HCT116 (cell line): Measurements from ENCODE around the gene MAOB. TPM values are rescaled to one million over a fixed set of nuclear protein-coding genes. Genes with fewer than 3 reads are reported as not detected.

ENCODE experiments used
- ATAC-seq: fragments of 200-7000 bp; cut with Tn5 transposase; 2 replicates; pipeline ENCODE4 v1.9.1; 2020; ENCODE audit warnings: mild to moderate bottlenecking, moderate library complexity
- BruUV-seq: library from RNA; stranded (reverse); fragments of 400-500 nt; replicated peaks from 2 replicates; lab custom pipeline; 2021; lab: Mats Ljungman, UMichigan
- CTCF ChIA-PET: fragments of 300-600 bp; sonication (Branson Sonifier 250); formaldehyde crosslinking; loops from one replicate; lab custom pipeline; 2021; ENCODE audit warnings: antibody characterized with exemption; lab: Charles Lee
- POLR2A ChIA-PET: fragments of 300-600, 350-600 bp; sonication (Branson Sonifier 250); formaldehyde crosslinking; loops from one replicate; lab custom pipeline; 2021; ENCODE audit warnings: antibody characterized with exemption; lab: Charles Lee
- RAD21 ChIA-PET, 2 experiments: fragments of 300-600 bp; sonication (Branson Sonifier 250); formaldehyde crosslinking; loops; one replicate each; lab custom pipeline; 2023; ENCODE audit warnings: low total read pairs in 2 of 2; ENCODE audit not compliant: uncharacterized antibody in 2 of 2, unreplicated experiment in 2 of 2, low non-redundant PET in 1 of 2; lab: Charles Lee
- DNase-seq: peaks from one replicate; pipeline ENCODE4 v3.0.0-alpha.2; 2010; ENCODE audit warnings: low read depth, low spot score
- H2AFZ ChIP-seq: fragments of 200-600 bp; shearing (Covaris generic), sonication (generic); 2 replicates; pipeline ENCODE4 v1.6.1; 2017; ENCODE audit warnings: low read depth, mixed run types, mixed read lengths, antibody characterized with exemption, low read length; ENCODE audit not compliant: poor library complexity, severe bottlenecking
- H3K27ac ChIP-seq: 2 replicates; pipeline ENCODE4 v1.5.1; 2012; ENCODE audit warnings: low read depth, low read length
- H3K27me3 ChIP-seq: fragments of 200-600 bp; sonication (generic); 2 replicates; pipeline ENCODE4 v1.6.1; 2016; ENCODE audit warnings: mixed run types, low read length, mixed read lengths; ENCODE audit not compliant: insufficient read depth
- H3K36me3 ChIP-seq, 2 experiments: fragments of 200-500 bp in 1 of 2; fragments of 200-600 bp in 1 of 2; sonication (Bioruptor generic) in 1 of 2; sonication (generic) in 1 of 2; 2 replicates each; pipeline versions ENCODE4 v1.5.1 to v1.6.1; 2014 to 2016; ENCODE audit warnings: low read length in 2 of 2, inconsistent platforms in 1 of 2, mixed read lengths in 1 of 2, mixed run types in 1 of 2; ENCODE audit not compliant: insufficient read depth in 2 of 2, control insufficient read depth in 1 of 2
- H3K4me1 ChIP-seq, 2 experiments: fragments of 200-600 bp in 1 of 2; sonication (generic) in 1 of 2; 2 replicates each; pipeline versions ENCODE4 v1.5.1 to v1.6.1; 2012 to 2017; ENCODE audit warnings: low read length in 2 of 2, inconsistent platforms in 1 of 2, mild to moderate bottlenecking in 1 of 2, mixed read lengths in 1 of 2, mixed run types in 1 of 2, moderate library complexity in 1 of 2; ENCODE audit not compliant: insufficient read depth in 2 of 2, control insufficient read depth in 1 of 2
- H3K4me2 ChIP-seq: fragments of 200-600 bp; sonication (generic); 2 replicates; pipeline ENCODE4 v1.6.1; 2017; ENCODE audit warnings: mixed run types, low read length, mixed read lengths
- H3K4me3 ChIP-seq, 2 experiments: fragments of 200-600 bp in 1 of 2; sonication (generic) in 1 of 2; replicated peaks in 1 of 2; 2 replicates each; pipeline ENCODE4 v1.5.1; 2011 to 2016; ENCODE audit warnings: low read length in 2 of 2, control low read depth in 1 of 2, low read depth in 1 of 2, mild to moderate bottlenecking in 1 of 2, mixed read lengths in 1 of 2, mixed run types in 1 of 2
- H3K79me2 ChIP-seq: fragments of 200-600 bp; sonication (generic); 2 replicates; pipeline ENCODE4 v1.6.1; 2017; ENCODE audit warnings: mild to moderate bottlenecking, mixed run types, low read length, moderate library complexity, mixed read lengths; ENCODE audit not compliant: insufficient read depth
- H3K9ac ChIP-seq: fragments of 200-600 bp; sonication (generic); 2 replicates; pipeline ENCODE4 v1.6.1; 2016; ENCODE audit warnings: low read length, mixed read lengths
- H3K9me2 ChIP-seq: fragments of 200-600 bp; sonication (generic), shearing (Covaris generic); 2 replicates; pipeline ENCODE4 v1.6.1; 2017; ENCODE audit warnings: mixed run types, mild to moderate bottlenecking, moderate library complexity; ENCODE audit not compliant: insufficient read depth
- H3K9me3 ChIP-seq, 2 experiments: fragments of 200-500 bp in 1 of 2; fragments of 200-600 bp in 1 of 2; sonication (Bioruptor generic) in 1 of 2; sonication (generic) in 1 of 2; 2 replicates each; pipeline ENCODE4 v1.6.1; 2014 to 2017; ENCODE audit warnings: low read length in 2 of 2, mixed read lengths in 2 of 2, inconsistent platforms in 1 of 2, low read depth in 1 of 2, mild to moderate bottlenecking in 1 of 2, mixed run types in 1 of 2, moderate library complexity in 1 of 2; ENCODE audit not compliant: control insufficient read depth in 1 of 2, insufficient read depth in 1 of 2
- H4K20me1 ChIP-seq: fragments of 200-600 bp; sonication (generic), shearing (Covaris generic); 2 replicates; pipeline ENCODE4 v1.6.1; 2017; ENCODE audit warnings: mixed run types, mild to moderate bottlenecking, moderate library complexity; ENCODE audit not compliant: insufficient read depth
- CBX3 ChIP-seq: IDR thresholded peaks from 2 replicates; pipeline ENCODE4 v1.6.1; 2012; ENCODE audit warnings: low read depth
- CEBPB ChIP-seq: IDR thresholded peaks from 2 replicates; pipeline ENCODE4 v1.6.1; 2012; ENCODE audit warnings: low read depth
- EGR1 ChIP-seq: IDR thresholded peaks from 2 replicates; pipeline ENCODE4 v1.6.1; 2012; ENCODE audit warnings: low read depth
- ELF1 ChIP-seq: IDR thresholded peaks from 2 replicates; pipeline ENCODE4 v1.6.1; 2012; ENCODE audit warnings: low read depth, borderline replicate concordance
- EZH2 ChIP-seq: fragments of 200-600 bp; sonication (generic); IDR thresholded peaks from 2 replicates; pipeline ENCODE4 v1.6.1; 2017; ENCODE audit warnings: antibody characterized with exemption, mixed run types
- EZH2phosphoT487 ChIP-seq: fragments of 200-600 bp; IDR thresholded peaks from 2 replicates; pipeline ENCODE4 v1.6.1; 2018; ENCODE audit warnings: antibody characterized with exemption, borderline replicate concordance
- FOSL1 ChIP-seq: IDR thresholded peaks from 2 replicates; pipeline ENCODE4 v1.6.1; 2012; ENCODE audit warnings: low read depth
- MAX ChIP-seq: IDR thresholded peaks from 2 replicates; pipeline ENCODE4 v1.6.1; 2012
- POLR2A ChIP-seq: IDR thresholded peaks from 2 replicates; pipeline ENCODE4 v1.7.0; 2011; ENCODE audit warnings: borderline replicate concordance; ENCODE audit not compliant: insufficient read depth, insufficient read length; ENCODE audit errors: extremely low read depth
- POLR2AphosphoS5 ChIP-seq: IDR thresholded peaks from 2 replicates; pipeline ENCODE4 v1.6.1; 2011; ENCODE audit warnings: mild to moderate bottlenecking, low read depth, low read length, moderate library complexity
- RAD21 ChIP-seq: IDR thresholded peaks from 2 replicates; pipeline ENCODE4 v1.6.1; 2012; ENCODE audit warnings: low read depth, mild to moderate bottlenecking
- REST ChIP-seq: IDR thresholded peaks from 2 replicates; pipeline ENCODE4 v1.6.1; 2012; ENCODE audit warnings: low read depth
- SP1 ChIP-seq: IDR thresholded peaks from 2 replicates; pipeline ENCODE4 v1.6.1; 2012; ENCODE audit warnings: low read depth
- TCF7L2 ChIP-seq: IDR thresholded peaks from 2 replicates; pipeline ENCODE4 v1.7.0; 2011; ENCODE audit warnings: borderline replicate concordance, inconsistent platforms; ENCODE audit not compliant: insufficient read depth, insufficient read length; ENCODE audit errors: extremely low read depth
- YY1 ChIP-seq: IDR thresholded peaks from 2 replicates; pipeline ENCODE4 v1.6.1; 2011; ENCODE audit warnings: low read length, low read depth, moderate library complexity, mild to moderate bottlenecking; ENCODE audit not compliant: insufficient replicate concordance; ENCODE audit errors: extremely low read depth
- ZBTB33 ChIP-seq: IDR thresholded peaks from 2 replicates; pipeline ENCODE4 v1.6.1; 2011; ENCODE audit warnings: mild to moderate bottlenecking, low read length, moderate library complexity; ENCODE audit not compliant: insufficient replicate concordance; ENCODE audit errors: extremely low read depth
- ZFX ChIP-seq: fragments of 450-650 bp; IDR thresholded peaks from 2 replicates; pipeline ENCODE4 v1.6.1; 2017
- ZNF274 ChIP-seq: fragments of 200-500 bp; sonication (Bioruptor generic); IDR thresholded peaks from 2 replicates; pipeline ENCODE4 v1.6.1; 2014; ENCODE audit warnings: mild to moderate bottlenecking, low read depth, low read length, inconsistent platforms
- intact Hi-C: fragments of 100-400 bp; cut with micrococcal nuclease; formaldehyde crosslinking; loops from 2 replicates; pipeline ENCODE4 v1.10.0; 2022
- total RNA-seq: library from RNA; stranded (reverse); gene quantifications from one replicate; pipeline ENCODE4 v1.2.1, GENCODE V29; 2021; ENCODE audit not compliant: unreplicated experiment

Gene MAOB
- total RNA-seq, 1 experiment from 2014 or later, result 28.2 TPM

GRCh38 chrX:43785930-43786591 is 96.2 kb downstream of the MAOB start:
- ChIA-PET RAD21 (no interaction called here), POLR2A (no interaction called here), CTCF (no interaction called here)
- ATAC-seq, result no peak
- Histone ChIP-seq H3K4me1 (no peaks in the 10 kb centered on the region), H3K9ac (no peak overlapping the region), H2AFZ (no peak overlapping the region), H4K20me1 (no peaks in the 10 kb centered on the region), H3K27ac (no peak overlapping the region), H3K9me3 (no peaks in the 10 kb centered on the region), H3K27me3 (no peaks in the 10 kb centered on the region), H3K4me2 (no peak overlapping the region), H3K79me2 (no peaks in the 10 kb centered on the region), H3K9me2 (no peaks in the 10 kb centered on the region), H3K4me3 (no peak overlapping the region), H3K36me3 (no peaks in the 10 kb centered on the region)
- no TSS peak for BruUV-seq
- no peak for TF ChIP-seq ZNF274
- no peak for TF ChIP-seq SP1
- TF ChIP-seq REST, result no peak
- no peak for TF ChIP-seq EZH2phosphoT487
- TF ChIP-seq ELF1, result no peak
- no peak for TF ChIP-seq MAX
- no peak for TF ChIP-seq ZBTB33
- TF ChIP-seq POLR2AphosphoS5, result no peak
- no peak for TF ChIP-seq FOSL1
- TF ChIP-seq TCF7L2, result no peak
- no peak for TF ChIP-seq ZFX
- TF ChIP-seq CEBPB, result no peak
- no peak for TF ChIP-seq EGR1
- TF ChIP-seq RAD21, result no peak
- TF ChIP-seq POLR2A, result no peak
- TF ChIP-seq YY1, result no peak
- no peak for TF ChIP-seq CBX3
- no peak for TF ChIP-seq EZH2
- intact Hi-C loops, result no loop called here
- no peak for DNase-seq
